ENCODE results near the gene CAMK1G. TPM values are rescaled to one million over a fixed set of nuclear protein-coding genes. Genes with fewer than 3 reads are reported as not detected.
A peak's percentile ranks its signal among the peaks of the same experiment; 100 is the strongest.

Gene CAMK1G
- total and polyA plus RNA-seq, 10 of the 15 experiments (the other 5 are each of a cell fraction or from before 2014, with no cell fraction given), result 0.18 to 0.20 TPM; not detected in 8

DNA sequence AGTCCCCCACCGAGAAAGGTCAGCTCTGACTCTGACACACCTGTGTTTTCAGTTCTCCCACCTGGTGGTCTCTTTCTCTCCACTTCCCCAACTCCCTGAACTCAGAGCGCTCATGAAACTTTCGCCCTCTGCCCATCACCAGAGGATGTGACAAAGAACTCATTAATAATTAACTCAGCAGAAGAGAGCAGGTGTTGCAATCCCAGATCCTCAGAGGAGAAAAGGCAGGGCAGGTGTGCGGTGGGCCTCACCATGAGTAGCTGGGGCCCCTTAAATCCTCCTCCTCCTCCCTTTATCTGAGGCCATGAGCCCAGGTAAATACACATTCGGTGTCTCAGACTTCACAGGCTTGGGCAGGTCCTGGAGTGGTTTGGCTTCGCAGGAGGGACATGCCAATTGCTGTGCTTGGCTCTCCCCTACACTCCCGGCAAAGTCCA lies 70.4 kb downstream of the CAMK1G start (continued):
- TF ChIP-seq, protein P1, sequence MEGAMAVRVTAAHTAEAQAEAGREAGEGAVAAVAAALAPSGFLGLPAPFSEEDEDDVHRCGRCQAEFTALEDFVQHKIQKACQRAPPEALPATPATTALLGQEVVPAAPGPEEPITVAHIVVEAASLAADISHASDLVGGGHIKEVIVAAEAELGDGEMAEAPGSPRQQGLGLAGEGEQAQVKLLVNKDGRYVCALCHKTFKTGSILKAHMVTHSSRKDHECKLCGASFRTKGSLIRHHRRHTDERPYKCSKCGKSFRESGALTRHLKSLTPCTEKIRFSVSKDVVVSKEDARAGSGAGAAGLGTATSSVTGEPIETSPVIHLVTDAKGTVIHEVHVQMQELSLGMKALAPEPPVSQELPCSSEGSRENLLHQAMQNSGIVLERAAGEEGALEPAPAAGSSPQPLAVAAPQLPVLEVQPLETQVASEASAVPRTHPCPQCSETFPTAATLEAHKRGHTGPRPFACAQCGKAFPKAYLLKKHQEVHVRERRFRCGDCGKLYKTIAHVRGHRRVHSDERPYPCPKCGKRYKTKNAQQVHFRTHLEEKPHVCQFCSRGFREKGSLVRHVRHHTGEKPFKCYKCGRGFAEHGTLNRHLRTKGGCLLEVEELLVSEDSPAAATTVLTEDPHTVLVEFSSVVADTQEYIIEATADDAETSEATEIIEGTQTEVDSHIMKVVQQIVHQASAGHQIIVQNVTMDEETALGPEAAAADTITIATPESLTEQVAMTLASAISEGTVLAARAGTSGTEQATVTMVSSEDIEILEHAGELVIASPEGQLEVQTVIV (IDR thresholded peaks at IDR 0.05; ENCODE audit: borderline replicate concordance, partially characterized antibody), result no peak
- no peak for TF ChIP-seq KLF5 (IDR thresholded peaks at IDR 0.05; ENCODE audit: partially characterized antibody)
- TF ChIP-seq CEBPB (IDR thresholded peaks at IDR 0.05; ENCODE audit: borderline replicate concordance in 1 of 2, low read depth in 2 of 2, low read length in 2 of 2), result no peak
- no peak for TF ChIP-seq RB1 (IDR thresholded peaks at IDR 0.05; ENCODE audit: borderline replicate concordance)
- 0 out of 2 replicates have a peak, but pooled peaks have one; percentile 39 for TF ChIP-seq NBN (IDR thresholded peaks at IDR 0.05)
- no peak for TF ChIP-seq ZNF207 (IDR thresholded peaks at IDR 0.05; ENCODE audit: borderline replicate concordance)
- no peak for TF ChIP-seq MEF2B (IDR thresholded peaks at IDR 0.05; ENCODE audit: partially characterized antibody, poor library complexity, severe bottlenecking)
- TF ChIP-seq HDAC2 (IDR thresholded peaks at IDR 0.05), result no peak
- TF ChIP-seq EP300 (IDR thresholded peaks at IDR 0.05; ENCODE audit: borderline replicate concordance in 1 of 2, control insufficient read depth in 1 of 2, low read depth in 2 of 2, low read length in 2 of 2), result peak; percentile 25 to 61; a peak in 2 of 4 replicates
- no peak for TF ChIP-seq TCF12 (IDR thresholded peaks at IDR 0.05; ENCODE audit: low read depth, low read length)
- TF ChIP-seq FOXM1 (IDR thresholded peaks at IDR 0.05; ENCODE audit: low read depth, low read length), result no peak
- TF ChIP-seq, protein P2, sequence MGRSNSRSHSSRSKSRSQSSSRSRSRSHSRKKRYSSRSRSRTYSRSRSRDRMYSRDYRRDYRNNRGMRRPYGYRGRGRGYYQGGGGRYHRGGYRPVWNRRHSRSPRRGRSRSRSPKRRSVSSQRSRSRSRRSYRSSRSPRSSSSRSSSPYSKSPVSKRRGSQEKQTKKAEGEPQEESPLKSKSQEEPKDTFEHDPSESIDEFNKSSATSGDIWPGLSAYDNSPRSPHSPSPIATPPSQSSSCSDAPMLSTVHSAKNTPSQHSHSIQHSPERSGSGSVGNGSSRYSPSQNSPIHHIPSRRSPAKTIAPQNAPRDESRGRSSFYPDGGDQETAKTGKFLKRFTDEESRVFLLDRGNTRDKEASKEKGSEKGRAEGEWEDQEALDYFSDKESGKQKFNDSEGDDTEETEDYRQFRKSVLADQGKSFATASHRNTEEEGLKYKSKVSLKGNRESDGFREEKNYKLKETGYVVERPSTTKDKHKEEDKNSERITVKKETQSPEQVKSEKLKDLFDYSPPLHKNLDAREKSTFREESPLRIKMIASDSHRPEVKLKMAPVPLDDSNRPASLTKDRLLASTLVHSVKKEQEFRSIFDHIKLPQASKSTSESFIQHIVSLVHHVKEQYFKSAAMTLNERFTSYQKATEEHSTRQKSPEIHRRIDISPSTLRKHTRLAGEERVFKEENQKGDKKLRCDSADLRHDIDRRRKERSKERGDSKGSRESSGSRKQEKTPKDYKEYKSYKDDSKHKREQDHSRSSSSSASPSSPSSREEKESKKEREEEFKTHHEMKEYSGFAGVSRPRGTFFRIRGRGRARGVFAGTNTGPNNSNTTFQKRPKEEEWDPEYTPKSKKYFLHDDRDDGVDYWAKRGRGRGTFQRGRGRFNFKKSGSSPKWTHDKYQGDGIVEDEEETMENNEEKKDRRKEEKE (IDR thresholded peaks at IDR 0.05), result no peak
- TF ChIP-seq, protein P3, sequence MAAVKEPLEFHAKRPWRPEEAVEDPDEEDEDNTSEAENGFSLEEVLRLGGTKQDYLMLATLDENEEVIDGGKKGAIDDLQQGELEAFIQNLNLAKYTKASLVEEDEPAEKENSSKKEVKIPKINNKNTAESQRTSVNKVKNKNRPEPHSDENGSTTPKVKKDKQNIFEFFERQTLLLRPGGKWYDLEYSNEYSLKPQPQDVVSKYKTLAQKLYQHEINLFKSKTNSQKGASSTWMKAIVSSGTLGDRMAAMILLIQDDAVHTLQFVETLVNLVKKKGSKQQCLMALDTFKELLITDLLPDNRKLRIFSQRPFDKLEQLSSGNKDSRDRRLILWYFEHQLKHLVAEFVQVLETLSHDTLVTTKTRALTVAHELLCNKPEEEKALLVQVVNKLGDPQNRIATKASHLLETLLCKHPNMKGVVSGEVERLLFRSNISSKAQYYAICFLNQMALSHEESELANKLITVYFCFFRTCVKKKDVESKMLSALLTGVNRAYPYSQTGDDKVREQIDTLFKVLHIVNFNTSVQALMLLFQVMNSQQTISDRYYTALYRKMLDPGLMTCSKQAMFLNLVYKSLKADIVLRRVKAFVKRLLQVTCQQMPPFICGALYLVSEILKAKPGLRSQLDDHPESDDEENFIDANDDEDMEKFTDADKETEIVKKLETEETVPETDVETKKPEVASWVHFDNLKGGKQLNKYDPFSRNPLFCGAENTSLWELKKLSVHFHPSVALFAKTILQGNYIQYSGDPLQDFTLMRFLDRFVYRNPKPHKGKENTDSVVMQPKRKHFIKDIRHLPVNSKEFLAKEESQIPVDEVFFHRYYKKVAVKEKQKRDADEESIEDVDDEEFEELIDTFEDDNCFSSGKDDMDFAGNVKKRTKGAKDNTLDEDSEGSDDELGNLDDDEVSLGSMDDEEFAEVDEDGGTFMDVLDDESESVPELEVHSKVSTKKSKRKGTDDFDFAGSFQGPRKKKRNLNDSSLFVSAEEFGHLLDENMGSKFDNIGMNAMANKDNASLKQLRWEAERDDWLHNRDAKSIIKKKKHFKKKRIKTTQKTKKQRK (IDR thresholded peaks at IDR 0.05; ENCODE audit: low read depth, low read length), result no peak
- TF ChIP-seq MTA2 (IDR thresholded peaks at IDR 0.05; ENCODE audit: low read depth), result peak; percentile 77
- no peak for TF ChIP-seq MEF2A (IDR thresholded peaks at IDR 0.05; ENCODE audit: insufficient read depth, low read depth, low read length)
- TF ChIP-seq, protein P4, sequence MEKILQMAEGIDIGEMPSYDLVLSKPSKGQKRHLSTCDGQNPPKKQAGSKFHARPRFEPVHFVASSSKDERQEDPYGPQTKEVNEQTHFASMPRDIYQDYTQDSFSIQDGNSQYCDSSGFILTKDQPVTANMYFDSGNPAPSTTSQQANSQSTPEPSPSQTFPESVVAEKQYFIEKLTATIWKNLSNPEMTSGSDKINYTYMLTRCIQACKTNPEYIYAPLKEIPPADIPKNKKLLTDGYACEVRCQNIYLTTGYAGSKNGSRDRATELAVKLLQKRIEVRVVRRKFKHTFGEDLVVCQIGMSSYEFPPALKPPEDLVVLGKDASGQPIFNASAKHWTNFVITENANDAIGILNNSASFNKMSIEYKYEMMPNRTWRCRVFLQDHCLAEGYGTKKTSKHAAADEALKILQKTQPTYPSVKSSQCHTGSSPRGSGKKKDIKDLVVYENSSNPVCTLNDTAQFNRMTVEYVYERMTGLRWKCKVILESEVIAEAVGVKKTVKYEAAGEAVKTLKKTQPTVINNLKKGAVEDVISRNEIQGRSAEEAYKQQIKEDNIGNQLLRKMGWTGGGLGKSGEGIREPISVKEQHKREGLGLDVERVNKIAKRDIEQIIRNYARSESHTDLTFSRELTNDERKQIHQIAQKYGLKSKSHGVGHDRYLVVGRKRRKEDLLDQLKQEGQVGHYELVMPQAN (conservative IDR thresholded peaks at IDR 0.05), result no peak
- TF ChIP-seq PAX5 (IDR thresholded peaks at IDR 0.05; ENCODE audit: borderline replicate concordance, low read depth, low read length), result no peak
- no peak for TF ChIP-seq CBX3 (IDR thresholded peaks at IDR 0.05; ENCODE audit: borderline replicate concordance, low read depth)
- no peak for TF ChIP-seq ZNF274 (IDR thresholded peaks at IDR 0.05; ENCODE audit: insufficient read depth, insufficient read length)

Measured in GM12878 (cell line).